HepG2 (cell line): ENCODE results near the gene PCYOX1L. TPM values are rescaled to one million over a fixed set of nuclear protein-coding genes. Genes with fewer than 3 reads are reported as not detected.

Experiments used
- ETV5 ChIP-seq: IDR thresholded peaks from 2 replicates; pipeline ENCODE4 v1.6.1; 2018; ENCODE audit warnings: missing biosample characterization, missing genetic modification reagents, inconsistent platforms, borderline replicate concordance
- GATAD2A ChIP-seq: IDR thresholded peaks from 2 replicates; pipeline ENCODE4 v1.6.1; 2016
- HNF4A ChIP-seq: sonication (generic); formaldehyde crosslinking; IDR thresholded peaks from 2 replicates; pipeline ENCODE4 v1.4.0; 2020; ENCODE audit warnings: missing genetic modification reagents
- MAZ ChIP-seq, 2 experiments: sonication (generic) in 1 of 2; formaldehyde crosslinking in 1 of 2; IDR thresholded peaks; 2 replicates each; pipeline versions ENCODE4 v1.5.0 to v1.6.1; 2012 to 2020; ENCODE audit warnings: low read depth in 2 of 2, mild to moderate bottlenecking in 2 of 2, borderline replicate concordance in 1 of 2, improper control_type of control experiment in 1 of 2, low read length in 1 of 2, missing genetic modification reagents in 1 of 2, moderate library complexity in 1 of 2
- MEIS1 ChIP-seq: sonication (generic); formaldehyde crosslinking; IDR thresholded peaks from 2 replicates; pipeline ENCODE4 v1.9.0; 2021; ENCODE audit warnings: mild to moderate bottlenecking, missing genetic modification reagents, moderate library complexity, borderline replicate concordance
- NR1H2 ChIP-seq: sonication (generic); formaldehyde crosslinking; IDR thresholded peaks from 2 replicates; pipeline ENCODE4 v1.8.1; 2022; ENCODE audit warnings: low read depth, missing genetic modification reagents, borderline replicate concordance
- NRL ChIP-seq: sonication (generic); formaldehyde crosslinking; IDR thresholded peaks from 2 replicates; pipeline ENCODE4 v1.5.0; 2020; ENCODE audit warnings: missing genetic modification reagents, mild to moderate bottlenecking, moderate library complexity, borderline replicate concordance
- PPARG ChIP-seq: conservative IDR thresholded peaks from 2 replicates; pipeline ENCODE4 v1.6.1; 2016; ENCODE audit warnings: missing biosample characterization, missing genetic modification reagents
- ZNF547 ChIP-seq: sonication (generic); formaldehyde crosslinking; IDR thresholded peaks from 2 replicates; pipeline ENCODE4 v1.5.1; 2020; ENCODE audit warnings: mild to moderate bottlenecking, missing genetic modification reagents
- ZNF768 ChIP-seq: sonication (generic); formaldehyde crosslinking; IDR thresholded peaks from 2 replicates; pipeline ENCODE4 v1.4.0; 2020; ENCODE audit warnings: missing genetic modification reagents
- ZSCAN31 ChIP-seq: sonication (generic); formaldehyde crosslinking; IDR thresholded peaks from 2 replicates; pipeline ENCODE4 v1.5.0; 2020; ENCODE audit warnings: low read depth, mild to moderate bottlenecking, missing genetic modification reagents
- polyA plus RNA-seq, 8 experiments: library from polyadenylated mRNA; depleted of rRNA in 3 of 8; stranded (reverse) in 7 of 8; unstranded in 1 of 8; fragments of >200 nt; fragmentation: Illumina TruSeq in 4 of 8; extraction: Trizol in 4 of 8; gene quantifications; 2 replicates each; pipeline versions ENCODE4 v1.2.1 to v1.2.3, GENCODE V29; 2011 to 2016; ENCODE audit warnings: low read depth in 4 of 8, missing spikeins in 1 of 8, mixed read lengths in 1 of 8; ENCODE audit not compliant: insufficient read depth in 1 of 8
- total RNA-seq, 5 experiments: library from RNA; depleted of rRNA; stranded (reverse); fragments of >200 nt; fragmentation: Illumina TruSeq; extraction: Trizol; gene quantifications; 2 replicates each; pipeline ENCODE4 v1.2.3, GENCODE V29; 2016; ENCODE audit warnings: low read depth in 1 of 5
- TF ChIP-seq, protein P1 (sequence below): sonication (generic); formaldehyde crosslinking; IDR thresholded peaks from 2 replicates; pipeline ENCODE4 v1.4.0; 2020; ENCODE audit warnings: missing genetic modification reagents
- TF ChIP-seq, protein P2 (sequence below): sonication (generic); formaldehyde crosslinking; IDR thresholded peaks from 2 replicates; pipeline ENCODE4 v1.4.0; 2020; ENCODE audit warnings: missing genetic modification reagents
- TF ChIP-seq, protein P3 (sequence below): IDR thresholded peaks from 2 replicates; pipeline ENCODE4 v1.6.1; 2012; ENCODE audit warnings: inconsistent platforms
- TF ChIP-seq, protein P4 (sequence below): IDR thresholded peaks from 2 replicates; pipeline ENCODE4 v1.4.0; 2020; ENCODE audit warnings: mild to moderate bottlenecking, missing genetic modification reagents
- TF ChIP-seq, protein P5 (sequence below): sonication (generic); formaldehyde crosslinking; conservative IDR thresholded peaks from 2 replicates; pipeline ENCODE4 v1.8.1; 2023; ENCODE audit warnings: missing genetic modification reagents

PCYOX1L gene
- total and polyA plus RNA-seq, 2 of the 13 experiments (the other 11 are each of a cell fraction or from before 2014, with no cell fraction given), result 1.00 to 3.7 TPM

DNA sequence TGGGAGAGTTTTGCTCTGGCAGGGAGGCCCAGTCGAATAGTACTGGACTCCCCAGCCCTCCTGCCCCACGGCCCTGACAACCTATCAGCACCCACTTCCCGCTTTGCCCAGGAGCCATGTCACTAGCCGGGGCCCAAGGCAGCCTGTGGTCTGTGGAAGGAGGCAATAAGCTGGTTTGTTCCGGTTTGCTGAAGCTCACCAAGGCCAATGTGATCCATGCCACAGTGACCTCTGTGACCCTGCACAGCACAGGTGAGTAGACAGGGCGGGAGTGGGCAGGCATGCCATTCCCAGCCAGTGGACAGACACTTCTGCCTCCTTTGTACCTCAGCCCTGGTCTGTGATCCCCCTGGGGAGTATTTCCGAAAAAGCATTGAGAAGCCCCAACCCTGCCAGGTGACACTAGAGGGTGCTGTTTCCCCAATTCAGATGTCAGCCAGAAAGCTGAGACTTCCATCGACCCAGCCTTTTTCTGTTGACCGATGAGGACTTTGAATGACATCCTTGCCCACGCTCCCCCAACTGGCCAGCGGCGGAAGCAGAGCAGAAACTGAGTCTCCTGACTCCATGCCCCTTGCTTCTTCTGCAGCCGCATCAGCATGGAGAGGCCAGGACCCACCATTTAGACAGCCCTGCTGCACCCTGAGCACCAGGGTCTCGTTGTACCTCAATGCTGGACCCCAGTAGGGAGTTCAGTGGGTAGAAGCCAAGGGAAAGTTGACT lies 9.6 kb downstream of the PCYOX1L start (continued):
- TF ChIP-seq ZSCAN31 (CRISPR knock-in tag), result no peak
- no peak for TF ChIP-seq NR1H2 (CRISPR knock-in tag)
- peak; percentile 37 for TF ChIP-seq HNF4A
- 0 out of 2 replicates have a peak, but pooled peaks have one; percentile 5 for TF ChIP-seq NRL (CRISPR knock-in tag)
- TF ChIP-seq, protein P1, sequence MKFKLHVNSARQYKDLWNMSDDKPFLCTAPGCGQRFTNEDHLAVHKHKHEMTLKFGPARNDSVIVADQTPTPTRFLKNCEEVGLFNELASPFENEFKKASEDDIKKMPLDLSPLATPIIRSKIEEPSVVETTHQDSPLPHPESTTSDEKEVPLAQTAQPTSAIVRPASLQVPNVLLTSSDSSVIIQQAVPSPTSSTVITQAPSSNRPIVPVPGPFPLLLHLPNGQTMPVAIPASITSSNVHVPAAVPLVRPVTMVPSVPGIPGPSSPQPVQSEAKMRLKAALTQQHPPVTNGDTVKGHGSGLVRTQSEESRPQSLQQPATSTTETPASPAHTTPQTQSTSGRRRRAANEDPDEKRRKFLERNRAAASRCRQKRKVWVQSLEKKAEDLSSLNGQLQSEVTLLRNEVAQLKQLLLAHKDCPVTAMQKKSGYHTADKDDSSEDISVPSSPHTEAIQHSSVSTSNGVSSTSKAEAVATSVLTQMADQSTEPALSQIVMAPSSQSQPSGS (CRISPR knock-in tag), result peak; percentile 68; the same call in 1 of the 2 replicates
- TF ChIP-seq GATAD2A, result peak; percentile 70
- peak; percentile 29; the same call in 1 of the 2 replicates for TF ChIP-seq ETV5 (CRISPR knock-in tag)
- TF ChIP-seq, protein P2, sequence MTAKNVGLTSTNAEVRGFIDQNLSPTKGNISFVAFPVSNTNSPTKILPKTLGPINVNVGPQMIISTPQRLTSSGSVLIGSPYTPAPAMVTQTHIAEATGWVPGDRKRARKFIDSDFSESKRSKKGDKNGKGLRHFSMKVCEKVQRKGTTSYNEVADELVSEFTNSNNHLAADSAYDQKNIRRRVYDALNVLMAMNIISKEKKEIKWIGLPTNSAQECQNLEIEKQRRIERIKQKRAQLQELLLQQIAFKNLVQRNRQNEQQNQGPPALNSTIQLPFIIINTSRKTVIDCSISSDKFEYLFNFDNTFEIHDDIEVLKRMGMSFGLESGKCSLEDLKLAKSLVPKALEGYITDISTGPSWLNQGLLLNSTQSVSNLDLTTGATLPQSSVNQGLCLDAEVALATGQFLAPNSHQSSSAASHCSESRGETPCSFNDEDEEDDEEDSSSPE (CRISPR knock-in tag), result peak; percentile 47; the same call in 1 of the 2 replicates
- TF ChIP-seq, protein P3, sequence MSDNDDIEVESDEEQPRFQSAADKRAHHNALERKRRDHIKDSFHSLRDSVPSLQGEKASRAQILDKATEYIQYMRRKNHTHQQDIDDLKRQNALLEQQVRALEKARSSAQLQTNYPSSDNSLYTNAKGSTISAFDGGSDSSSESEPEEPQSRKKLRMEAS, result peak; percentile 51; the same call in 1 of the 2 replicates
- peak; percentile 93; the same call in 1 of the 2 replicates for TF ChIP-seq MEIS1 (CRISPR knock-in tag)
- TF ChIP-seq, protein P4, sequence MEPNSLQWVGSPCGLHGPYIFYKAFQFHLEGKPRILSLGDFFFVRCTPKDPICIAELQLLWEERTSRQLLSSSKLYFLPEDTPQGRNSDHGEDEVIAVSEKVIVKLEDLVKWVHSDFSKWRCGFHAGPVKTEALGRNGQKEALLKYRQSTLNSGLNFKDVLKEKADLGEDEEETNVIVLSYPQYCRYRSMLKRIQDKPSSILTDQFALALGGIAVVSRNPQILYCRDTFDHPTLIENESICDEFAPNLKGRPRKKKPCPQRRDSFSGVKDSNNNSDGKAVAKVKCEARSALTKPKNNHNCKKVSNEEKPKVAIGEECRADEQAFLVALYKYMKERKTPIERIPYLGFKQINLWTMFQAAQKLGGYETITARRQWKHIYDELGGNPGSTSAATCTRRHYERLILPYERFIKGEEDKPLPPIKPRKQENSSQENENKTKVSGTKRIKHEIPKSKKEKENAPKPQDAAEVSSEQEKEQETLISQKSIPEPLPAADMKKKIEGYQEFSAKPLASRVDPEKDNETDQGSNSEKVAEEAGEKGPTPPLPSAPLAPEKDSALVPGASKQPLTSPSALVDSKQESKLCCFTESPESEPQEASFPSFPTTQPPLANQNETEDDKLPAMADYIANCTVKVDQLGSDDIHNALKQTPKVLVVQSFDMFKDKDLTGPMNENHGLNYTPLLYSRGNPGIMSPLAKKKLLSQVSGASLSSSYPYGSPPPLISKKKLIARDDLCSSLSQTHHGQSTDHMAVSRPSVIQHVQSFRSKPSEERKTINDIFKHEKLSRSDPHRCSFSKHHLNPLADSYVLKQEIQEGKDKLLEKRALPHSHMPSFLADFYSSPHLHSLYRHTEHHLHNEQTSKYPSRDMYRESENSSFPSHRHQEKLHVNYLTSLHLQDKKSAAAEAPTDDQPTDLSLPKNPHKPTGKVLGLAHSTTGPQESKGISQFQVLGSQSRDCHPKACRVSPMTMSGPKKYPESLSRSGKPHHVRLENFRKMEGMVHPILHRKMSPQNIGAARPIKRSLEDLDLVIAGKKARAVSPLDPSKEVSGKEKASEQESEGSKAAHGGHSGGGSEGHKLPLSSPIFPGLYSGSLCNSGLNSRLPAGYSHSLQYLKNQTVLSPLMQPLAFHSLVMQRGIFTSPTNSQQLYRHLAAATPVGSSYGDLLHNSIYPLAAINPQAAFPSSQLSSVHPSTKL (CRISPR knock-in tag), result peak; percentile 66
- TF ChIP-seq ZNF768, result no peak; the same call in 1 of the 2 replicates
- TF ChIP-seq ZNF547 (CRISPR knock-in tag), result no peak; the same call in 1 of the 2 replicates
- peak; percentile 47; the same call in 1 of the 2 replicates for TF ChIP-seq MAZ (IDR thresholded peaks at IDR 0.05; ENCODE audit: borderline replicate concordance, low read depth, low read length)
- 0 out of 2 replicates have a peak, but pooled peaks have one; percentile 20 for TF ChIP-seq MAZ (CRISPR knock-in tag; IDR thresholded peaks at IDR 0.05; ENCODE audit: low read depth)
- TF ChIP-seq, protein P5, sequence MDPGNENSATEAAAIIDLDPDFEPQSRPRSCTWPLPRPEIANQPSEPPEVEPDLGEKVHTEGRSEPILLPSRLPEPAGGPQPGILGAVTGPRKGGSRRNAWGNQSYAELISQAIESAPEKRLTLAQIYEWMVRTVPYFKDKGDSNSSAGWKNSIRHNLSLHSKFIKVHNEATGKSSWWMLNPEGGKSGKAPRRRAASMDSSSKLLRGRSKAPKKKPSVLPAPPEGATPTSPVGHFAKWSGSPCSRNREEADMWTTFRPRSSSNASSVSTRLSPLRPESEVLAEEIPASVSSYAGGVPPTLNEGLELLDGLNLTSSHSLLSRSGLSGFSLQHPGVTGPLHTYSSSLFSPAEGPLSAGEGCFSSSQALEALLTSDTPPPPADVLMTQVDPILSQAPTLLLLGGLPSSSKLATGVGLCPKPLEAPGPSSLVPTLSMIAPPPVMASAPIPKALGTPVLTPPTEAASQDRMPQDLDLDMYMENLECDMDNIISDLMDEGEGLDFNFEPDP (CRISPR knock-in tag), result no peak
- TF ChIP-seq PPARG (CRISPR knock-in tag), result peak; percentile 73; the same call in 1 of the 2 replicates
